Neural cell (in vitro differentiated cells): ENCODE measurements around the gene CDKL1. TPM values are rescaled to one million over a fixed set of nuclear protein-coding genes. Genes with fewer than 3 reads are reported as not detected.

Source experiments
- H2AFZ ChIP-seq: fragments of 200-600, 300-800 bp; sonication (generic), shearing (Covaris generic); 2 replicates; pipeline ENCODE4 v1.6.0; 2014; ENCODE audit warnings: low read depth, mild to moderate bottlenecking, antibody characterized with exemption, low read length, moderate library complexity
- H3F3A ChIP-seq: fragments of 200-600 bp; shearing (Covaris generic); 2 replicates; pipeline ENCODE4 v1.6.1; 2016; ENCODE audit warnings: mild to moderate bottlenecking, moderate library complexity, mixed read lengths, antibody characterized with exemption, low read length; ENCODE audit not compliant: insufficient read depth, poor library complexity, severe bottlenecking
- H3K27ac ChIP-seq: fragments of 200-600, 300-800 bp; sonication (generic), shearing (Covaris generic); 2 replicates; pipeline ENCODE4 v1.5.1; 2014; ENCODE audit warnings: mild to moderate bottlenecking, low read length, moderate library complexity
- H3K27me3 ChIP-seq: fragments of 300-800, 200-600 bp; sonication (generic), shearing (Covaris generic); 2 replicates; pipeline ENCODE4 v1.6.0; 2014; ENCODE audit warnings: mild to moderate bottlenecking, low read depth, low read length, moderate library complexity; ENCODE audit not compliant: insufficient read depth
- H3K36me3 ChIP-seq: fragments of 300-800, 200-600 bp; sonication (generic), shearing (Covaris generic); 2 replicates; pipeline ENCODE4 v1.5.1; 2014; ENCODE audit warnings: mild to moderate bottlenecking, antibody characterized with exemption, low read length, moderate library complexity; ENCODE audit not compliant: insufficient read depth
- H3K4me2 ChIP-seq: fragments of 300-800, 200-600 bp; sonication (generic), shearing (Covaris generic); 2 replicates; pipeline ENCODE4 v1.6.0; 2014; ENCODE audit warnings: mild to moderate bottlenecking, low read length
- H3K4me3 ChIP-seq: fragments of 300-800, 200-600 bp; sonication (generic), shearing (Covaris generic); 2 replicates; pipeline ENCODE4 v1.5.1; 2014; ENCODE audit warnings: mild to moderate bottlenecking, low read length, moderate library complexity
- H3K79me2 ChIP-seq: fragments of 200-600 bp; shearing (Covaris generic); replicated peaks from 2 replicates; pipeline ENCODE4 v1.6.0; 2014; ENCODE audit warnings: mild to moderate bottlenecking, low read length, moderate library complexity; ENCODE audit not compliant: insufficient read depth
- H3K9ac ChIP-seq: fragments of 300-800, 200-600 bp; sonication (generic), shearing (Covaris generic); 2 replicates; pipeline ENCODE4 v1.6.1; 2016; ENCODE audit warnings: mild to moderate bottlenecking, low read length, mixed read lengths
- H3K9me2 ChIP-seq: fragments of 200-600 bp; shearing (Covaris generic); 2 replicates; pipeline ENCODE4 v1.6.1; 2016; ENCODE audit warnings: mild to moderate bottlenecking, low read length, mixed read lengths; ENCODE audit not compliant: insufficient read depth
- H3K9me3 ChIP-seq: fragments of 200-600, 300-800 bp; sonication (generic), shearing (Covaris generic); 2 replicates; pipeline ENCODE4 v1.6.1; 2016; ENCODE audit warnings: mild to moderate bottlenecking, mixed run types, low read length, moderate library complexity, mixed read lengths
- H4K20me1 ChIP-seq: fragments of 200-600 bp; shearing (Covaris generic); 2 replicates; pipeline ENCODE4 v1.6.1; 2016; ENCODE audit warnings: mild to moderate bottlenecking, mixed run types; ENCODE audit not compliant: insufficient read depth
- EP300 ChIP-seq: fragments of 450-650 bp; conservative IDR thresholded peaks from 2 replicates; pipeline ENCODE4 v1.6.1; 2014; ENCODE audit warnings: antibody characterized with exemption, mild to moderate bottlenecking, moderate library complexity; ENCODE audit not compliant: poor library complexity, severe bottlenecking
- EZH2 ChIP-seq: fragments of 200-600, 300-800 bp; shearing (Covaris generic), sonication (generic); IDR thresholded peaks from 2 replicates; pipeline ENCODE4 v1.6.1; 2014; ENCODE audit warnings: antibody characterized with exemption, low read length, borderline replicate concordance, mild to moderate bottlenecking; ENCODE audit not compliant: insufficient read depth, poor library complexity, severe bottlenecking
- MXI1 ChIP-seq: fragments of 450-650 bp; conservative IDR thresholded peaks from 2 replicates; pipeline ENCODE4 v1.6.1; 2014; ENCODE audit warnings: antibody characterized with exemption, mild to moderate bottlenecking; ENCODE audit not compliant: poor library complexity, severe bottlenecking
- POLR2AphosphoS5 ChIP-seq: IDR thresholded peaks from 2 replicates; pipeline ENCODE4 v1.6.1; 2012
- RAD21 ChIP-seq: fragments of 450-650 bp; conservative IDR thresholded peaks from 2 replicates; pipeline ENCODE4 v1.6.1; 2014; ENCODE audit warnings: antibody characterized with exemption, mild to moderate bottlenecking, moderate library complexity
- SMC3 ChIP-seq: fragments of 450-650 bp; conservative IDR thresholded peaks from 2 replicates; pipeline ENCODE4 v1.6.1; 2014; ENCODE audit warnings: antibody characterized with exemption, mild to moderate bottlenecking, moderate library complexity; ENCODE audit not compliant: poor library complexity
- TAF1 ChIP-seq: IDR thresholded peaks from 2 replicates; pipeline ENCODE4 v1.6.1; 2012; ENCODE audit warnings: low read depth
- polyA plus RNA-seq: library from polyadenylated mRNA; depleted of rRNA; stranded (reverse); fragments of >200 nt; gene quantifications from 2 replicates; pipeline ENCODE4 v1.2.3, GENCODE V29; 2014
- TF ChIP-seq, protein P1 (sequence below): fragments of 450-650 bp; IDR thresholded peaks from 2 replicates; pipeline ENCODE4 v1.5.1; 2014; ENCODE audit warnings: antibody characterized with exemption, mild to moderate bottlenecking, moderate library complexity; ENCODE audit not compliant: poor library complexity, severe bottlenecking
- TF ChIP-seq, protein P2 (sequence below): IDR thresholded peaks from 2 replicates; pipeline ENCODE4 v1.6.1; 2012; ENCODE audit warnings: borderline replicate concordance

The CDKL1 gene
- polyA plus RNA-seq, 1 donor from 2014 or later = 3.1 TPM

DNA sequence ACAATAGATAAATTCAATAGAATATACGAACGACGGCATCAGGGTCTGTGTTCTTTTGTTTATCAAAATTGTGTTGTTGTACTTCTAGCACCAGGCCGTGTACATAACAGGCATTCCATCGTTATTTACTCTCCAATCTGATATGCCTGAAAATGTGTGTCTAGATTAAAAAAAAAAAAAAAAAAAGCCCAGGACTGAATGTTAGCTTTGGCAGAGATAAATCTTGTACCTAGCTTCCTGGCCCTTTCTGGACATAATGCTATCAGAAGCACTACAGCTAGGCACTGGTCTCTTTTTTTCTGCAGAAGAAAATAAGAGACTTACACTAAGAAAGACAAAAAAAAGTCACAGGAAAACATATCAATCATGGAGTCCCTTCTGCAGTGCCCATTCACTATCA lies 37.0 kb downstream of the CDKL1 start:
- Histone ChIP-seq H3K9ac (no peak overlapping the region), H3F3A (no peaks in the 10 kb centered on the region), H3K4me2 (no peak overlapping the region), H2AFZ (no peak overlapping the region), H3K9me3 (no peaks in the 10 kb centered on the region), H4K20me1 (no peaks in the 10 kb centered on the region), H3K79me2 (no peaks in the 10 kb centered on the region), H3K27me3 (no peaks in the 10 kb centered on the region), H3K9me2 (no peaks in the 10 kb centered on the region), H3K36me3 (no peaks in the 10 kb centered on the region), H3K4me3 (no peak overlapping the region), H3K27ac (no peak overlapping the region)
- TF ChIP-seq TAF1 = no peak
- no peak for TF ChIP-seq POLR2AphosphoS5
- TF ChIP-seq, protein P1, sequence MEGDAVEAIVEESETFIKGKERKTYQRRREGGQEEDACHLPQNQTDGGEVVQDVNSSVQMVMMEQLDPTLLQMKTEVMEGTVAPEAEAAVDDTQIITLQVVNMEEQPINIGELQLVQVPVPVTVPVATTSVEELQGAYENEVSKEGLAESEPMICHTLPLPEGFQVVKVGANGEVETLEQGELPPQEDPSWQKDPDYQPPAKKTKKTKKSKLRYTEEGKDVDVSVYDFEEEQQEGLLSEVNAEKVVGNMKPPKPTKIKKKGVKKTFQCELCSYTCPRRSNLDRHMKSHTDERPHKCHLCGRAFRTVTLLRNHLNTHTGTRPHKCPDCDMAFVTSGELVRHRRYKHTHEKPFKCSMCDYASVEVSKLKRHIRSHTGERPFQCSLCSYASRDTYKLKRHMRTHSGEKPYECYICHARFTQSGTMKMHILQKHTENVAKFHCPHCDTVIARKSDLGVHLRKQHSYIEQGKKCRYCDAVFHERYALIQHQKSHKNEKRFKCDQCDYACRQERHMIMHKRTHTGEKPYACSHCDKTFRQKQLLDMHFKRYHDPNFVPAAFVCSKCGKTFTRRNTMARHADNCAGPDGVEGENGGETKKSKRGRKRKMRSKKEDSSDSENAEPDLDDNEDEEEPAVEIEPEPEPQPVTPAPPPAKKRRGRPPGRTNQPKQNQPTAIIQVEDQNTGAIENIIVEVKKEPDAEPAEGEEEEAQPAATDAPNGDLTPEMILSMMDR = no peak
- TF ChIP-seq MXI1 = no peak
- TF ChIP-seq, protein P2, sequence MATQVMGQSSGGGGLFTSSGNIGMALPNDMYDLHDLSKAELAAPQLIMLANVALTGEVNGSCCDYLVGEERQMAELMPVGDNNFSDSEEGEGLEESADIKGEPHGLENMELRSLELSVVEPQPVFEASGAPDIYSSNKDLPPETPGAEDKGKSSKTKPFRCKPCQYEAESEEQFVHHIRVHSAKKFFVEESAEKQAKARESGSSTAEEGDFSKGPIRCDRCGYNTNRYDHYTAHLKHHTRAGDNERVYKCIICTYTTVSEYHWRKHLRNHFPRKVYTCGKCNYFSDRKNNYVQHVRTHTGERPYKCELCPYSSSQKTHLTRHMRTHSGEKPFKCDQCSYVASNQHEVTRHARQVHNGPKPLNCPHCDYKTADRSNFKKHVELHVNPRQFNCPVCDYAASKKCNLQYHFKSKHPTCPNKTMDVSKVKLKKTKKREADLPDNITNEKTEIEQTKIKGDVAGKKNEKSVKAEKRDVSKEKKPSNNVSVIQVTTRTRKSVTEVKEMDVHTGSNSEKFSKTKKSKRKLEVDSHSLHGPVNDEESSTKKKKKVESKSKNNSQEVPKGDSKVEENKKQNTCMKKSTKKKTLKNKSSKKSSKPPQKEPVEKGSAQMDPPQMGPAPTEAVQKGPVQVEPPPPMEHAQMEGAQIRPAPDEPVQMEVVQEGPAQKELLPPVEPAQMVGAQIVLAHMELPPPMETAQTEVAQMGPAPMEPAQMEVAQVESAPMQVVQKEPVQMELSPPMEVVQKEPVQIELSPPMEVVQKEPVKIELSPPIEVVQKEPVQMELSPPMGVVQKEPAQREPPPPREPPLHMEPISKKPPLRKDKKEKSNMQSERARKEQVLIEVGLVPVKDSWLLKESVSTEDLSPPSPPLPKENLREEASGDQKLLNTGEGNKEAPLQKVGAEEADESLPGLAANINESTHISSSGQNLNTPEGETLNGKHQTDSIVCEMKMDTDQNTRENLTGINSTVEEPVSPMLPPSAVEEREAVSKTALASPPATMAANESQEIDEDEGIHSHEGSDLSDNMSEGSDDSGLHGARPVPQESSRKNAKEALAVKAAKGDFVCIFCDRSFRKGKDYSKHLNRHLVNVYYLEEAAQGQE = no peak
- no peak for TF ChIP-seq EZH2
- no peak for TF ChIP-seq EP300
- no peak for TF ChIP-seq RAD21
- TF ChIP-seq SMC3 = no peak

DNA sequence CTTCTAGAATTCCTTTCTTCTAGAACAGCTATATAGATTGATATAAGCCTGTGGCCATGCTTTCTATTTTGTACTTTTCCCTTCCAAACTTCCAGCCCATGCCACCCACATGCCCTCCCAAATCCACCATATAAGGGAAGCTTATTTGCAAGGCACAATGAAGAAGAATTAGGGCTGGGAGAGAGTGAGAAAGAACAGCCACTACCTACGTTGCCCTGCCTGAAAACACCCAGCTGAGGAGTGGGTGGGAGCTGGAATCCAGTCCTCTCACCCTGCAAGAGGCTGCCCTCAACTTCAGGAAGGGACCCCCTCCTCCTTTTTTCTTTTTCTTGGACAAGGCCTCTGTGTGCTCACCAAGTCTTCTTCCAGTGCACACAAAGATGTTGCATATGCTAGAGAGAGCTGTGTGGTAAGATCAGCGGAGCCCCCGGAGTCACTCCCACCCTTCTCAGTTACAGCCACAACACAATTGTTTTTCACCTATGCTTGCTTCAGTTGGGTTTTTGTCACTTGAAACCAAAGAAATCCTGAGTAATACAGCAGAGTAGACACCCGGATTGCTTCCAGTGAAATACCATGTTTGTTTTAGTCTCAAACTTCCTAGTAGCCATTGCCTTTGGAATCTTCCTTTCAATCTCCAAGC lies 38.8 kb downstream of the CDKL1 start:
- Histone ChIP-seq H4K20me1 (no peaks in the 10 kb centered on the region), H3K4me3 (no peak overlapping the region), H3K4me2 (no peak overlapping the region), H3K9me2 (no peaks in the 10 kb centered on the region), H3K27ac (no peak overlapping the region), H3K27me3 (no peaks in the 10 kb centered on the region), H3K9ac (no peak overlapping the region), H3F3A (no peaks in the 10 kb centered on the region), H3K36me3 (no peaks in the 10 kb centered on the region), H3K9me3 (no peaks in the 10 kb centered on the region), H3K79me2 (no peaks in the 10 kb centered on the region), H2AFZ (no peak overlapping the region)
- TF ChIP-seq RAD21 (no peak), POLR2AphosphoS5 (no peak), EP300 (no peak), SMC3 (no peak), TAF1 (no peak), EZH2 (no peak), MXI1 (no peak)
- TF ChIP-seq, protein P2 = no peak
- TF ChIP-seq, protein P1 = no peak
